Transverse colon (tissue), 4 donors: Measurements from ENCODE around the gene ALK. TPM values are rescaled to one million over a fixed set of nuclear protein-coding genes. Genes with fewer than 3 reads are reported as not detected.

Source experiments
- DNase-seq: peaks from one replicate; pipeline ENCODE4 v3.0.0-alpha.2; 2019
- H3K27ac ChIP-seq, 4 donors: fragments of 200-600 bp; sonication (generic); 2 replicates each; pipeline ENCODE4 v1.5.1; 2016 to 2018; ENCODE audit warnings: inconsistent platforms in 4 of 4
- H3K27me3 ChIP-seq: fragments of 200-600 bp; sonication (generic); 2 replicates; pipeline ENCODE4 v1.5.1; 2017; ENCODE audit warnings: inconsistent platforms
- H3K36me3 ChIP-seq, 4 donors: fragments of 200-600 bp; sonication (generic); 2 replicates each; pipeline ENCODE4 v1.5.1; 2017 to 2019; ENCODE audit warnings: inconsistent platforms in 4 of 4
- H3K4me1 ChIP-seq, 4 donors: fragments of 200-600 bp; sonication (generic); 2 replicates each; pipeline ENCODE4 v1.5.1; 2017 to 2020; ENCODE audit warnings: inconsistent platforms in 4 of 4
- H3K4me3 ChIP-seq, 4 donors: fragments of 200-600 bp; sonication (generic); 1 replicate in 1 of 4; 2 replicates in 3 of 4; pipeline versions ENCODE4 v1.5.1 to v1.6.1; 2017 to 2019; ENCODE audit warnings: inconsistent platforms in 4 of 4
- H3K9me3 ChIP-seq, 2 donors: fragments of 200-600 bp; sonication (generic); 2 replicates each; pipeline ENCODE4 v1.5.1; 2017 to 2019; ENCODE audit warnings: inconsistent platforms in 2 of 2
- CTCF ChIP-seq, 5 experiments: fragments of 200-600 bp in 3 of 5; fragments of 450-650 bp in 2 of 5; sonication (generic) in 3 of 5; IDR thresholded peaks; 1 replicate in 2 of 5; 2 replicates in 3 of 5; pipeline ENCODE4 v1.5.1; 2016 to 2017; ENCODE audit warnings: antibody characterized with exemption in 5 of 5, inconsistent platforms in 3 of 5, mild to moderate bottlenecking in 2 of 5, moderate library complexity in 1 of 5
- EP300 ChIP-seq: sonication (generic); formaldehyde crosslinking; IDR thresholded peaks from one replicate; pipeline ENCODE4 v1.6.1; 2017; ENCODE audit warnings: antibody characterized with exemption, low read depth
- POLR2A ChIP-seq: fragments of 450-650 bp; IDR thresholded peaks from one replicate; pipeline ENCODE4 v1.6.1; 2016; ENCODE audit warnings: antibody characterized with exemption, mild to moderate bottlenecking, moderate library complexity
- POLR2AphosphoS5 ChIP-seq, 3 donors: sonication (generic); formaldehyde crosslinking; IDR thresholded peaks; one replicate each; pipeline ENCODE4 v1.6.1; 2016; ENCODE audit warnings: antibody characterized with exemption in 3 of 3
- WGBS, 2 donors: methylation state at CpG; one replicate each; pipeline ENCODE4 v1.1.5; 2018; ENCODE audit warnings: low coverage in 1 of 2; 5-methylcytosine and 5-hydroxymethylcytosine counted together
- in situ Hi-C, 4 donors: fragments of 200-750 bp; cut with MboI; loops; one replicate each; pipeline versions ENCODE4 v1.15.0 to v1.15.1; 2017; ENCODE audit warnings: low sequenced_read_pairs in 3 of 4, low pct_ligation_motif_present in 1 of 4, low pct_unique_long_range_greater_than_20kb in 1 of 4
- intact Hi-C: fragments of 100-400 bp; cut with DNase I; formaldehyde crosslinking; loops from one replicate; pipeline ENCODE4 v1.15.1; 2023; ENCODE audit warnings: low total_unique reads
- total RNA-seq, 4 donors: library from RNA; depleted of rRNA; stranded (reverse); fragments of >200 nt; gene quantifications; one replicate each; pipeline ENCODE4 v1.1.0, GENCODE V29; 2016

ALK gene
- total RNA-seq, 4 donors from 2014 or later = 0.32 to 0.82 TPM; not detected in 2

- no peak overlapping the region for H3K4me3 ChIP-seq
These were observed 131.4 kb downstream of the ALK start for GRCh38 chr2:29789911-29790485.

GRCh38 chr2:29787473-29788465, 133.6 kb downstream of the ALK start:
- WGBS, 2 donors = 69 to 76% methylated on average over 7 to 8 of the region's 8 CpGs
- Histone ChIP-seq H3K9me3 (no peaks in the 10 kb centered on the region), H3K4me1 (no peaks in the 10 kb centered on the region), H3K36me3 (no peaks in the 10 kb centered on the region), H3K4me3 (no peak overlapping the region), H3K27ac (no peak overlapping the region), H3K27me3 (no peaks in the 10 kb centered on the region)
- intact Hi-C loops (no loop called here), in situ Hi-C loops (no loop called here)
- TF ChIP-seq CTCF (IDR thresholded peaks at IDR 0.05) = no peak
- no peak for TF ChIP-seq EP300
- no peak for TF ChIP-seq POLR2AphosphoS5 (IDR thresholded peaks at IDR 0.05)
- TF ChIP-seq POLR2A = no peak
- no peak for DNase-seq

More at GRCh38 chr2:29789911-29790485, 131.4 kb downstream of the ALK start:
- Histone ChIP-seq H3K27ac (no peak overlapping the region), H3K9me3 (no peaks in the 10 kb centered on the region), H3K36me3 (no peaks in the 10 kb centered on the region), H3K27me3 (no peaks in the 10 kb centered on the region), H3K4me1 (no peaks in the 10 kb centered on the region)
- DNase-seq = no peak
- TF ChIP-seq POLR2A (no peak), CTCF (IDR thresholded peaks at IDR 0.05) (no peak), EP300 (no peak), POLR2AphosphoS5 (IDR thresholded peaks at IDR 0.05) (no peak)
- 85 to 100% methylated on average over 2 to 5 of the region's 5 CpGs for WGBS, 2 donors
- intact Hi-C loops (no loop called here), in situ Hi-C loops (no loop called here)

- H3K36me3 ChIP-seq = no peaks in the 10 kb centered on the region
- no peaks in the 10 kb centered on the region for H3K9me3 ChIP-seq
- TF ChIP-seq CTCF (IDR thresholded peaks at IDR 0.05) (no peak), EP300 (no peak), POLR2A (no peak), POLR2AphosphoS5 (IDR thresholded peaks at IDR 0.05) (no peak)
- 44 to 51% methylated on average over 5 of the region's 5 CpGs for WGBS, 2 donors
- H3K27me3 ChIP-seq = no peaks in the 10 kb centered on the region
- no peak overlapping the region for H3K4me3 ChIP-seq
- intact Hi-C loops (no loop called here), in situ Hi-C loops (no loop called here)
- no peak overlapping the region for H3K27ac ChIP-seq
- DNase-seq = no peak
- no peaks in the 10 kb centered on the region for H3K4me1 ChIP-seq
These were observed 135.0 kb downstream of the ALK start for GRCh38 chr2:29786361-29786760.

- Histone ChIP-seq H3K27ac (no peak overlapping the region), H3K36me3 (no peaks in the 10 kb centered on the region), H3K4me3 (no peak overlapping the region), H3K4me1 (no peaks in the 10 kb centered on the region), H3K9me3 (no peaks in the 10 kb centered on the region), H3K27me3 (no peaks in the 10 kb centered on the region)
- no peak for DNase-seq
- WGBS, 2 donors = 81 to 82% methylated on average over 3 to 6 of the region's 6 CpGs
- intact Hi-C loops = no loop called here
- TF ChIP-seq POLR2A (no peak), EP300 (no peak), CTCF (IDR thresholded peaks at IDR 0.05) (no peak), POLR2AphosphoS5 (IDR thresholded peaks at IDR 0.05) (no peak)
- in situ Hi-C loops = no loop called here
These were observed 137.7 kb downstream of the ALK start for GRCh38 chr2:29783666-29784065.
